CD4-positive, alpha-beta T cell treated with Interleukin-17A for 1 hour (primary cell): ENCODE measurements around the gene LENEP.

Experiments
- DNase-seq: peaks from one replicate; pipeline ENCODE4 v3.0.0-alpha.2; 2020

The LENEP gene

DNA sequence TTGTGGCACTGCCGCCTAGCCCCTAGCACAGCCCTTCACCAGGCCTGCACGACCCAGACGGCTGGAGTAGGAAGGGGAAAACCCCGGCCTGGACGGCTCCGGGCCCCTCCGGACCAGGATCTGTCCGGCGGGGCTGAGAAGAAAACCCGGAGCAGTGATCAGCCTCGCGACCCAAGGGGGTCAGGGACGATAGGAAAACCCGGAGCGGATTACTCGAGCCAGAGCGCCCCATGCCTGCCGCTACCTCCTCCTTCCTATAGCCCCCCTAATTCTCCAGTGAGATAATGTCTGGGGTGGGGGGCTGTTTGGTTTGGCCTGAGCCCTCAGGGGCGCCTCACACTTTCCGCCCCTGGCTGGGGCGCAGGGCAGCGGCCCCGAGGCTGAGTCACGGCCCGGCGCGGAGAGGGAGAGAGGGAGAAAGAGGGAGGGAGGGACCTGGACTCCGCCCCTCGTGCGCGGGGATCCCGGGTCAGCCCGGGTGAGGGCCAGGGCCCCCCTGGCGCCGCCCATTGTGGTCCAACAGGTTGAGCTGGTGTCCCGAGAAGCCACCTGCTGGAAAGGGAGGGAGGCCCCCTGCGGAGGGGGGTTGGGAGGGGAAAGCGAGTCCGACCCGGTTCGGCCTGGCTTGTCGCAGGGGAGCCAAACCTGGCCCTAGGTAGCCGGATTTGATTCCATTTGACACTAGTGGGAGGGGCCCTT, 7.5 kb downstream of the LENEP start:
- DNase-seq: peak; percentile 83

DNA sequence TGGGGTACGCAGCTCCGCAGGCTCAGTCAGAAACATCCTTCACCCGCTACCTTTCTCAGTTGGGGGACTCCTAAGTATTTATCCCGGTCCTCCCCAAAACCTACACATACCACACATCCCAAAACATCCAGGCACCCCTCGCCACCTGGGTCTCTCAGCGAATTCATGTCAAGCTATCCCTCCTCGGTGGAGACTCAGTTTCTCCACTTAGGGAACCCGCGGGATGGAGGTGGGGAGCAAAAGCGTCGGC, 8.0 kb downstream of the LENEP start:
- DNase-seq: no peak

DNA sequence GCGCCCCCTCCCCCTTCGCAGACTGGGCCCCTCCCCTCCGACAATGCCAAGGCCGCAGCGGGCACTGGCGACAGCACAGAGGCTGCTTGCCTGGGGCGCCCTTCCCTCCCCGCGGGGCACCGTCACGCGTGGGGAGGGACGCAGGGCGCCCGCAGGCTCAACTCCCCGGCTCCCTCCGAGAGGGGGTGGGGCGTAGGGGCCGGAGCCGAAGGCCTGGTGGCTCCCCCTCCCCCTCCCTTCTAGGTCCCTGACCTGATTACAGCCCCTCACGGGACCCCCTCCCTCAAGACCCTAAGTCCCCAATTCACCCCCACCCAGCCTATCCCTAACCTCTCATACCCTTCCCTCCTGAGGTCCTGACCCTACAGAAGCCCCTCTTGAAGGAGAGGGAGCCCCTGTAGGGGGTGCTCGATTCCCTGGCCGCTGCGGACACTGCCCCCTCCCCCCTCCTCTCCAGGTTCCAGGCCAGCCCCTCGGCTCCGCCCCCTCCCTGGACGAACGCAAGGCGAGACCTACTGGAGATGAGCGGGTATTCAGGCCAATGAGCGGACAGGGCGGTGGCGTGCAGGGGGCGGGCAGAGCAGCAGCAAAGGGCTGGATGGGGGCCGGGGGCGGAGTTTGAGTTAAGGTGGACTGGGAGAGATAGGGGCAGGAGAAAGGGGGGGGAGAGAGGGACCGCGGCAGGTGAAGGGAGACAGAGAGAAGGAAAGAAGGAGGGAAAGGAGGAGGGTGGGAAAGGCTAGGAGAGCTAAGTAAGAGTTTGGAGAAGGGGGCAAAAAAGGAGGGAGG, 8.5 kb downstream of the LENEP start:
- peak; percentile 98 for DNase-seq

DNA sequence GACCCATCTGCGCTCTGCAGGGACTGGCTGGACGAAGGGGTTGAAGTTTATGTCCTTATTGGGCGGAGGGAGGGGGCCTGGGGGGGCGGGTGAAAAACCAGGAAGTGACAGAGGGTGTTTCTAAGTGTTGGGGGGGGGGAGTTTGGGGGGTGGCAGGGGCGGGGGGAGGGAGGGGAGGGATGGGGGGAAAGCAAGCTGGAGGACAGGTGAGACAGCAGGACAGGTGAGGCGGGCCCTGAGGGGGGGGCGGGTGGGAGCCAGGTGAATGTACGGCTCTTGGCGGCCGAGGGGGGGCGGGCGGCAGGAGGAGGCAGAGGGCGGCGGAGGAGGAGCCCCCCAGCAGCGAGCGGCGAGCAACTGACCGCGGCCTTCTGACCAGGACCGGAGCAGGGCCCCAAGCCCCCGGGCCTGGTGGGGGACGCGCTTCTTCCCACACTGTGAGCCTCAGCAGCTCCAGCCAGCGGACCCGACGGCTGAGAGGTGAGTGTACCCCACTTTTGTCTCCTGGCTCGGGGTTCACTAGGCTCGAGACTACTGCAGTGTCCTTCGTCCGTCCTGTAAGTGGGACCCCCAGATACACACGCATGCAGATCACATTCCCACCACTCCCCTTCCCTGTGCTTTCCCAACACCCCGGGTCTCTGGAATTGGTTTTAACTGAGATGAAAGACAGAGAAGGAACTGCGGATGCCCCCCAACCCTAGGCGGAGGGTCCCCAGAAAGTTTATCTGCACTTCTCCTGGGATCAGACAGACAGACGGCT, 9.3 kb downstream of the LENEP start, which contains the start of gene ZBTB7B:
Gene ZBTB7B (plus strand): TSS at position 339 of the 763 bp plus-strand sequence. CDS start 11,859 bp downstream, outside the sequence.
- no peak for DNase-seq

DNA sequence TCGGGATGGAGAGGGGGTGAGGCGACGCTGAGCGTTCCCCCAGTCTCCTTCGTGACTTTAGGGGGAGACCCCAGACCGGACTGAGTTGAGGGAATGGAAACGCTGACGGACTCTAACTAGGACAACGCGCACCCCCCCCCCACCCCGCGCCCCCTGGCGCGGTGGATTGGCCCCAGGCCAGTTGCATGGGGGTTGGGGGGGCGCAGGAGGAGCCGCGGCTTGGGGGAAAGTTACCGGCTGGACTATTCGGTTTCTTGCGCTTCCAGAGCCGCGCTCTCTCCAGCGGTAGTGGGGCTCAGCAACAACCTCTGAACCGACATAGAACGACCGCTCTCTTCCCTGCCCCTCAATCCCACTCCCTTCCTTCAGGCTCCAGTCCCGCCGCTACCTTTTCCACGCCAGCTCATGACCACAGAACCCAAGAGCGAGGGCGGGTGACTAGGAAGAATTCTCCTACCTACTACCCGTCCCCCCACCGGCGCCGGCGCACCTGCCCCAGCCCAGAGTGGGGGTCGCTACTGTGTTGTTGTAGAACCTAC, 9.9 kb downstream of the LENEP start:
- DNase-seq: no peak

DNA sequence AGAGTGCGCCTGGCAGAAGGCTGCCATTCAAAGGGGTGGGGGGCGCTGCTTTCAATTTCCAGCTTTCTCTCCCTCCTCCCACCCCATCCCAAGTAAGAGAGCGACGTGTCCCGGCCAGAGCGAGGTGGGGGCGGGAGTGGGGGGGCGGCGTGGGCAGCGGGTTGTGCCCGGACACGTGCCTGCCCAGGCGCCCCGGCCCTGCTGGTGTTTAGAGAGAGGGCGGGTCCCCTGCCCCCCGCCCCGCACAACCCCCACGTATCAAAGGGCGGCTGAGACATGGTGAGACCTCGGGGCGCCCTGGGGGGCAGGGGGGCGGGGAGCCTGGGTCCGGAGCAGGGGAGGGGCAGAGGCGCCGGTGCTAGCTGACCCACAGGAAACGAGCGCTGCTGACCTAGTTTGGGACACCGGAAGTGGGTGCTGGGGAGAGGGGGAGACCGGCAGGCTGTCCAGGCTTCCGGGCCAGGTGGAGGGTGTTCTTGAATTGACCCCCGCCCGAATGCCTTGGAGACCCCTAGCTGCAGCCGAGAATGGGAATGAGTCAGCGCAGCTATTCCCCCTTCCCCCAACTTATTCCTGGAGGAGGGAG, 10.5 kb downstream of the LENEP start:
- no peak for DNase-seq

DNA sequence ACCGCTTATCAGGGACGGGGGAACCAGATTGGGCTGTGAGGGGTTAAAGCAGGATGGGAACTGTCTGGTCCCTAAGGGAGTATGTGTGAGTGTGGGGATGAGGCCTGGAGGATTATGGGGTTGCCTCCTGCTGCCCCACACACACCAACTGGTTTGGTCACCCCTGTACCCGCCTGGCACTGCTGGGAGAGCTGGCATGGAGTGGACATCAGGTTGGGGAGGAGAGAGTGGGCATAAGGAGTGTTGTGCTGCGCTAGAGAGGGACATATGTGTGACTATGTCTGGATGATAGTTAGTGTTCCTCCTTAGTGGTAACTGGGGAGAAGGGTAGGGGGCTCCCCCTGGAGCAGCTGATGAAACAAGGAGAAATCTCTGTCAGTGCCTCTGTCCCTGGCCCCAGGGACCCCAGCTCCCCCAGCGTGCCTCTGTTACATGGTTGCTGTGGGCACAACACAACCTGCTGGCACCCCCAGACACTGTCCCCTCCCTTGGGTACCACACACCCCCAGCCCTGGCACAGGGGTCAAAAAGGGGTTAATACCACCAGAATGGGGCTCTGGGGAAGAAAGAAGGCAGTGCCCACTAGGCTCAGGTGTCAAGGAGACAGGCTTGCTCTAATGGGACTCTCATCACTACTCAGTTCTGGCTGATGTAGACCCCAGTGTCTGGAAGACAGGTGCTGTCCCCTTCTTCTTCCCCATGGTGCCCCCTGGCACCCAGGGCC, 11.1 kb downstream of the LENEP start:
- DNase-seq: no peak

DNA sequence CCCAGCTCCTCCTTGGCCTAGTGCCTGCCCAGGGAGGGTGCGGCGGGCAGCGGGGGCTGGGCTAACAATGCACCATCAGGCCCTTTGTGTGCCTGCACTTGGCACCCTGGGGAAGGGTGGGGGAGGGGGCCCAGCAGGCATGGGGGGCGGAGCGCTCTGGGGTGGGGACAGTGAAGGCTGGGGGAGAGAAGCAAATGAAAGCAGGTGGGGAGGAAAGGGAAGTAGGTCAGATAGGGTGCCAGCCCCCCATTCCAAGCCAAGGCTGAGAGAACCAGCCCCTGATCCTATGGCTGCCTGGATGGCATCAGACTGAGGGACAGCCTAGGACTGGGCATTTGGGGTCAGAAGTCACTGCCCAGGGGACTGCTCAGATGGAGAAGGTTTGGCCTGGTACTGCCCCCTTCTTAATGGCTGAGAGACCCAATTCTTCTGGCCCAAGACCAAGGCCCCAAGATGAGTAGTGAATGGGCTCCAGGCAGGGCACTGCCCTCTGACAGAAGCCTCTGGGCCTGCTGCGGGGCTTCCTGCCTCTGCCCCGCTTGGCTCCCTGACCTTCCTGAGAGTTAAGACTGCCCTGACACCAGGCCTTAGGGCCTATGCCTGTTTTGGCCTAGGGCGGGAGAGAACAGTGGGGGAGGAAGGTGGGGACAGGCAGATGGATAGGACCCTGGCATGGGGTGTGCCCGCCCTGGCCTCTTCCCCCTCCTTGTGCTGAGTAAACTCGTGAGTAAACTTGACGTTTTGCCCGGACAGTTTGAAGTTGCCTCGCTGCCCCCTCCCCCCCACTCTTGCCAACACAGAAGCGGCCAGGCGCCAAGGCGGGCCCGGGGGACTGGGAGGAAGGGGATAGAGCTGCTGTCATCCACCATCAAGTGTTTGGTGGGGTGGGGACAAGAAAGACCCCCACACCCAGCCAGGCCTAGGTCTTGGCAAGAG, 12.0 kb downstream of the LENEP start:
- peak; percentile 62 for DNase-seq

DNA sequence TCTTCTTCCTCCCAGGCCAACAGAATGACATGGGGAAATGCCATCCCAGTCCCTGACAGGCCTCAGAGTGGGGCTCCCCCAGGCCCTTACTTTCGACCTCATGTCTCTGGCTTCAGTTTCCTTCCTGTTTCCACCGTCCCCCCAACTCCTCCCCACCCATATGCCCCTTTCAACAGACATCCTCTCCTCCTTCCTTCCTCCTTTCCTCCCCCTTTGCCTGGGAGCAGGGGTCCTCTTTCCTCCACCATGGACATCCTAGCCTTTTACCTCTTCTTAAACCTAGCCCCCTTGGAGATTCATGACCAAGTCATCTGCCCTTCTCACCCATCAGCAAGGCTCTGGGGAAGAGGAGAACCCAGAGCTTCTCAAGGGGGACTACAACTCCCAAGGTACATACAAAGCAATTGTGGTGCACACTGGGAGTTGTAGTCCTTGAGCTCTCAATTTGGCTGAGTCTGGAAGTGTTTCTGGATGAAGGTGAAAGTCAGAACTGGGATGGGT, 13.3 kb downstream of the LENEP start:
- DNase-seq: peak; percentile 71

DNA sequence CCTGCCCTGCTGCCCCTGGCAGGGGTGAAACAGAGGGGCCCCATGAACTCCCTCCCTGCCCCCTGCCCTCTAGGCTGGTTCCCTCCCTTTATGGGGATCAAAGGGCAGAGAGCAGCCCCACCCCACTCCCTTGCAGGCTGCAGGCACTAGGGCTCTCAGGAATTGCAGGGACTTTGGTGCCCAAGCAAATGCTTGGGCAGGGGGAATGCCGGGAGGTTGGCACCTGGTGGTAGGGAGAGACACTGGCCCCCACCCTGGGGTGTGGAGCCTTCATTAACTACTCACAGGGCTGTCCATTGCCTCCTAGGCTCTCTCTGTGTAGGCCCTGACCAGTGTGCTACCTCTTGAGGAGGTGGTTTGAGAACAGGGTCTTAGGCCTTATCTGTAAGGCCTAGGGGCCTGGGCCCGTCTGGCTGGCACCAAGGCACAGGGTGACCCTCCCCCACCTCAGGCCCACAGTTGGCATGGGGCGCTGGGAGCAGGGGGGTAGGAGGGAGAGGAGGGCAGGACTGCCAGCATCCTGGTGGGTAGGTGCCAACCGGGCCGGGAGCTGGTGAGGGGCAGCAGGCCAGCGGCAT, 14.0 kb downstream of the LENEP start:
- no peak for DNase-seq

DNA sequence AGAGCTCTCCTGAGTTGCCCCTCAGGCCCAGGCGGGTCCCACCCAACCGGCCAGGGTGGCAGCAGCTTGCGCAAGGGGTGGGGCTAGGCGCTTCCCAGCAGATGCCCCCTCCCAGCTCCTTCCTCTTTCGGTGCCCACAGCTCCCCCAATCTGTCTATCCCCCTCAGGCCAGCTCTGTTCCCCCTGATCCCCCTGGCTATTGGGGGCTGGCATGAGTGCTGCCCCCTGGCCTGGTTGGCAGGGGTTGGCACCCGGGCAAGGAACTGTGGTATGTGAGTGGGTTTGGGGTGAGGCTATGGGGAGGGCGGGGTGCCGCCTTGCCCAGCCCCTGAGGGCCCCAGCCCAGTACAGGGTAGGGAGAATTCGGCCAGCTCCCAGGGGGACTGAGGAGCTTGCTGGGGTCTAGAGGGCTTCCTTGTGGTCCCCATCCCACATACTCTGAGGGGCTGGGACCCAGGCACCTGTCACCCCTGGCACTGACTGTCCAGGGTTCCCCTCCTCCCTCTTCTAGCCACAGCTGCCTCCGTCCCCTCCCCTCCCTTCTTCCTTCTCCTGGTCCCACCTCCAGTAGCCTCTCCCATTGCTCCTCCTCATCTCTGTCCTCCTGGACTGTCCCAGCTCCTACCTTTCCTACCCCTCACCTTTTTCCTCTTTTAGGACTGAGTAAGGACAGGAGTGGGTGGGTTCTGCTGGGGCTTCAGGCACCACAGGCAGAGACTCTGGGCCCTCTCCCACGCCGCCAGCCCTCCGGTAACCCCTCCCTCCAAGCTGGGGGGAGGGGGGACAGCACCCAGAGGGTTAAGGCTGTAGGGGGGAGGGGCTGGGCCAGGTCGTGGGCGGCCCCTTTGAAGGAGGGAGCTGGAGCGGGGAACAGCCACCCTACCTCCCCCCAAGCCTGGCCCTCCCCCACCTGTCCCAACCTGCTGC, 14.9 kb downstream of the LENEP start:
- peak; percentile 39 for DNase-seq

DNA sequence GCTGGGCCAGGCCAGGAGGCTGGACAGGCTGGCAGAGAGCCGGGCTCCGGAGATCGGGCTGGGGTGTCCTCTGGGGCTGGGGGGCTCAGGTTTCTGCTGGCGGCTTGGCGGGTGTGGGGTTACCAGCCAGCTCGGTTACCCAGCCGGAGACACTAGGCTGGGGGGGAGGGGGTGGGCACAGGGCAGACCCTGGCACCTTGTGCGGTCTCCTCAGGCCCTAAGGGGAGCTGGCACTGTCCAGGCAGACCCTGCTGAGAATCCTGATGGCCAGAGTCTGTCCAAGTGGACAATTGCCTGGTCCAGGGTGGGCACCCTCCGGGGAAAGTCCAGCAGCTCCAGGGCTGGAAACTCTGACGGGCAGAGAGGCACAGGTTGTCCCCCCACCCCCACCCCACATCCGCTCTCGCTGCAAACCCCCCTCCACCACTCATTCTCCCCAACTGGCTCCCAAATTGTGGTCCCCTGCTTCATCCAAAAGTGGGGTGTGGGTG, 15.9 kb downstream of the LENEP start:
- DNase-seq: peak; percentile 14

DNA sequence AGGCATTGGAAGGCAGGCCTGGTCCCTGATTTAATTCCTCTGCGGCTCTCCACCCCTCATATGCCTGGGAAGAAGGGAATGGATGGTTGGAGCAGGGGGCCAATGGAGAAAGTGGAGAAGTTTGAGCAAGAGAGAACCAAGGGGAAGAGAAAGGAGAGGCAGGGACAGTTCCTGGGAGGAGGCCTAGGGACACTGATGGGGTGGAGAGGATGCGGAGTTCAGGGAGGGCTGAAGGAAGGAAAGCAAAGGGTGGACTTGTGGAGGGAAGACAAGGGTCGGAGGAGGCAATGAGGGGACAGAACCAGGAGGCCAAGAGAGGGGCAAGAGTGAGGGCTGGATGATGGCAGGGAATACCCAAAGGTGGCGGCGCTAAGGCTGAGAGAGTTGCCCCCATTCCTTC, 16.4 kb downstream of the LENEP start:
- no peak for DNase-seq

DNA sequence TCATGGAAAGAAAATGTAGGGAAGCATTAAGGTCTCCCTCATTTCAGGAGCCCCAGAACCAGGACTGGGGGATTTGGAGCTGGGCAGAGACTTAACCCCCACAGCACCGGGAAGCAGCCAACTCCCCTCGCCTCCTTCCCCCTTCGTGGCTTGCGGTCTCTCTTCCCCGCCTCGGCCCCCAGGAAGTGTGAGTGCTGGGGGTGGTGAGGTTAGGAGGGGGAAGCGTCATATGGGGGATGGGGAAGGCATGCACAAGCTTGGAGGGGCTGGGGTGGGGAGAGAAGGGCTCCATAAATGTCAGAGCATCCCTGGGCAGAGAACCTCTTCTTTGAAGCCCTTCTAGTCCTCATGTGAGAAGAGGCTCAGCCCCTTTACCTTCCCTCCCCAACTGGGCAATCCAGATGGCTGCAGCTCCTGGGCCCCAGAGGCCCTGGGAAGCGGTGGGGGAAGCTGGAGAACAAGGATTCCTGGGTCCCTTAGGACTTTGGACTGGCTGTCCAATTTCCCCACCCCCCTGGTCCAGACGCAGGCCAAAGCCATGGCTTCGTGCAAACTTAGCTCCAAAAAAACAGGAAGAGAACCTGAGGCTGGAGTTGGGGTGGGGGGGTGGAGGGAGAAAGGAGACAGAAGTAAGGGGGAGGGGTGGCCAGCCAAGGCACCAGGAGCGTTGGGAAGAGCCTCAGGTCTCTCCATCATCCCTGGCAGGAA, 17.0 kb downstream of the LENEP start:
- DNase-seq: peak; percentile 49

DNA sequence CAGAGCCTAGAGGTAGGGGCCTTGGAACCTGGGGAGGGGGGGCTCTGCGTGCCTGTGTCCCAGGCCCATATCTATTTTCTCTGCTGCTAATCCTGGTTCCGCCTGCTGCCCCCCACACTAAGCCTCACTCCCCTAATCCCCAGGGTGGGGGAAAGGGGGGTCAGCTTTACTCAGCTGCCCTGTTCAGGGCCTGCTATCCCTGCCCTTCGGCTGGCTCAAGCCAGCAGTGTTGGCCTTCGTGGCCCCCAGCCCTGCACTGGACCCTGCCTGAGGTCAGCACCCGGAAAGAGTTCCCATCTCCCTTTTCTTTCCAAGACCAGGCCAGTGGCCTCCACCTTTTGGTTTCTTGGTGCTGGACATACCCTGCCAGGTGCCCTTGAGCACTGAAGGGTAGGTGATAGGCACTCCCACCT, 17.6 kb downstream of the LENEP start:
- DNase-seq: no peak

DNA sequence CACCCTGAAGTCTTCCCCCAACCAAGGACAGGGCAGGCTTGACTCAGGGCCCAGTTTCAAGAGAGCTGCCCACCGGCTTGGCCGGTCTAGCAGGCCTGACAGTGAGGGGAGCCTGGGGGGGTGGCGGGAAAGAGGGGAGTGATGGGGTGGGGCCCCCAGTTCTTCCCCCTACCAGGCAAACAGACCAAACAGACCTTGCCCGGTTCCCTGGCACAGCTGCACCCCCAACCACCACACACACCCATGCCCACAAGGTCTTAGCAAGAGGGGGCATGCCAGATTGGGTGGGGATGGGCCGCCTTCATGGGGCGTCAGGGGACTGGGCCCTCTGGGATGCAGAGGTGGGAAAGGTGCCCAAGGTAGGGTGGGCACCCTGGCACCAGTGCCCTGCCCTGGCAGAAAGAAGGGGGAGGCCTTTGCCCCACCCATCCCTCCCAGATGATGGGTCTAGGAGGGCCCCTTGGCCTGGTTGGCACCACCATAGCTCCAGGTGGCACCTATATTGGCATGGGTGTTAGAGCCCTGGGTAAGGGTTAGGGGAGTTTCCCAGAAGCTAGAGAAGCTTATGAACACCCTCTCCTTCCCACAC, 18.1 kb downstream of the LENEP start:
- no peak for DNase-seq

DNA sequence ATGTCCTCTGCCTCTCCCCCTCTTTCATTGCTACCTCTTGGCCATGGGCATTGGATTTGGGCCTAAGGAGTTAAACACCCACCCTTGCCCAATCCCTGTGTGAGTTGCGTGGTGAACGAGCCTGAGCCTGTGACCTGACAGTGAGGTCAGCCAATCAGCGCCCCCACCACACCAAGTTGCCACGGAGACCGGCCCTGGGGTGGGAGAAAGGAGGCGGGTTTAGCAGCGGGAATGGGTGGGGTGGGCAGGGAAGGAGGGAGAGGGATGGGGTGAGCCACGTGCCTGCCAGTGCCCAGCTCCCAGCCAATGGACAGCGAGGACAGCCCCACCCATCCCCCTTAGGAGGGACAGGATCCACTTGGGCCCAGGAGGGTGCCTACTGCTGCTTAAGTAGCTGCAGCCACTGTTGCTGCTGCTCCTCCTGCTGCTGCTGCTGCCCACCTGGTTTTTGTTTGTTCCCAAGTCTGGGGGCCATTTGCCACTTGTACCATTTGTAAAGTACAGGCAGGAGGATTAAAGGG, 18.7 kb downstream of the LENEP start:
- peak; percentile 52 for DNase-seq
